HG03025 (cell line): ENCODE results near the gene TANGO6.
"Not testable (repeated sequence)": the region's sequence is repeated elsewhere in the genome, so short reads cannot be mapped to it uniquely, and the experiment has no call there.

Experiments used
- ATAC-seq: cut with Tn5 transposase; IDR thresholded peaks from one replicate; pipeline ENCODE4 v1.9.1; 2021; ENCODE audit warnings: mild to moderate bottlenecking, moderate library complexity; ENCODE audit not compliant: unreplicated experiment, low FRiP score

Gene TANGO6

GRCh38 chr16:68954911-68955635 is 111.7 kb downstream of the TANGO6 start:
- ATAC-seq = no peak

GRCh38 chr16:68960910-68961309 is 117.6 kb downstream of the TANGO6 start:
- ATAC-seq = no peak

- no peak for ATAC-seq
Observed at GRCh38 chr16:68961778-68962402, 118.6 kb downstream of the TANGO6 start.

GRCh38 chr16:68969338-68969737 is 126.0 kb downstream of the TANGO6 start:
- ATAC-seq = no peak

GRCh38 chr16:68972013-68972412 is 128.7 kb downstream of the TANGO6 start:
- no peak for ATAC-seq

GRCh38 chr16:68972720-68973119 is 129.4 kb downstream of the TANGO6 start:
- no peak for ATAC-seq

GRCh38 chr16:68973611-68974120 is 130.3 kb downstream of the TANGO6 start:
- no peak for ATAC-seq

- no peak for ATAC-seq
Observed at GRCh38 chr16:68978303-68978954, 135.1 kb downstream of the TANGO6 start.

- ATAC-seq = no peak
Observed at GRCh38 chr16:68980695-68981315, 137.5 kb downstream of the TANGO6 start.

- ATAC-seq = no peak
Observed at GRCh38 chr16:68981971-68982370, 138.6 kb downstream of the TANGO6 start.

- ATAC-seq = no peak
Observed at GRCh38 chr16:68984467-68984866, 141.1 kb downstream of the TANGO6 start.

GRCh38 chr16:68985268-68985667 is 141.9 kb downstream of the TANGO6 start:
- ATAC-seq = no peak

- no peak for ATAC-seq
Observed at GRCh38 chr16:68985855-68986254, 142.5 kb downstream of the TANGO6 start.

- ATAC-seq = no peak
Observed at GRCh38 chr16:68987734-68988457, 144.6 kb downstream of the TANGO6 start.

- ATAC-seq = not testable (repeated sequence)
Observed at GRCh38 chr16:68990172-68990845, 147.0 kb downstream of the TANGO6 start.

- ATAC-seq = no peak
Observed at GRCh38 chr16:68991075-68991474, 147.7 kb downstream of the TANGO6 start.

GRCh38 chr16:68992521-68992920 is 149.2 kb downstream of the TANGO6 start:
- no peak for ATAC-seq

GRCh38 chr16:68993456-68993855 is 150.1 kb downstream of the TANGO6 start:
- ATAC-seq = no peak

- no peak for ATAC-seq
Observed at GRCh38 chr16:68993885-68994284, 150.6 kb downstream of the TANGO6 start.

- ATAC-seq = no peak
Observed at GRCh38 chr16:68994324-68994723, 151.0 kb downstream of the TANGO6 start.
